Activated CD8-positive, alpha-beta T cell treated with anti-CD3 and anti-CD28 coated beads for 36 hours (primary cell): ENCODE results near the gene FAM151A. TPM values are rescaled to one million over a fixed set of nuclear protein-coding genes. Genes with fewer than 3 reads are reported as not detected.

Experiments used
- ATAC-seq: fragments of 200-7000 bp; cut with Tn5 transposase; one replicate; pipeline ENCODE4 v1.10.0; 2021; ENCODE audit warnings: mild to moderate bottlenecking, moderate library complexity
- CTCF ChIA-PET: fragments of 350-600 bp; sonication (Branson Sonifier 250); formaldehyde crosslinking; loops from one replicate; lab custom pipeline; 2021; ENCODE audit warnings: antibody characterized with exemption; lab: Charles Lee
- POLR2A ChIA-PET: fragments of 350-600 bp; sonication (Branson Sonifier 250); formaldehyde crosslinking; loops from one replicate; lab custom pipeline; 2021; ENCODE audit warnings: antibody characterized with exemption; lab: Charles Lee
- DNase-seq: peaks from one replicate; pipeline ENCODE4 v3.0.0-alpha.2; 2020
- H3K27ac Mint-ChIP-seq: one replicate; pipeline ENCODE4 v1.8.0; 2021; ENCODE audit warnings: mild to moderate bottlenecking, mixed read lengths
- H3K27me3 Mint-ChIP-seq: one replicate; pipeline ENCODE4 v1.8.0; 2021; ENCODE audit warnings: mixed read lengths
- H3K36me3 Mint-ChIP-seq: one replicate; pipeline ENCODE4 v1.8.0; 2021; ENCODE audit warnings: low read depth, mixed read lengths
- H3K4me1 Mint-ChIP-seq: one replicate; pipeline ENCODE4 v1.8.0; 2021; ENCODE audit warnings: low read depth, mixed read lengths
- H3K4me3 Mint-ChIP-seq: one replicate; pipeline ENCODE4 v1.8.0; 2021; ENCODE audit warnings: mild to moderate bottlenecking, moderate library complexity, mixed read lengths
- H3K9me3 Mint-ChIP-seq: one replicate; pipeline ENCODE4 v1.8.0; 2021; ENCODE audit warnings: mixed read lengths
- CTCF ChIP-seq: fragments of 200-600 bp; IDR thresholded peaks from one replicate; pipeline ENCODE4 v1.8.0; 2022; ENCODE audit warnings: antibody characterized with exemption, mild to moderate bottlenecking
- intact Hi-C: fragments of 100-400 bp; cut with micrococcal nuclease; formaldehyde crosslinking; loops from one replicate; pipeline ENCODE4 v1.10.0; 2022
- total RNA-seq, 2 experiments: library from RNA; stranded (reverse); gene quantifications; one replicate each; pipeline ENCODE4 v1.2.3, GENCODE V29; 2021

FAM151A gene
- total RNA-seq, 2 experiments from 2014 or later, result not detected

- H3K27ac Mint-ChIP-seq, result no peak overlapping the region
- ChIA-PET POLR2A (interaction anchor here (1.2 kb wide), 1 partner anchor 437 kb away, joined by 3 read pairs; no protein-coding TSS in a partner anchor), CTCF (no interaction called here)
- ATAC-seq, result no peak
- peaks cover 8% of the 10 kb centered on the region for H3K4me1 Mint-ChIP-seq
- no peak overlapping the region for H3K4me3 Mint-ChIP-seq
- H3K9me3 Mint-ChIP-seq, result no peaks in the 10 kb centered on the region
- DNase-seq, result no peak
- H3K36me3 Mint-ChIP-seq, result no peaks in the 10 kb centered on the region
- intact Hi-C loops, result no loop called here
- TF ChIP-seq CTCF, result no peak
- H3K27me3 Mint-ChIP-seq, result no peaks in the 10 kb centered on the region
Observed at GRCh38 chr1:54609301-54609921, 13.9 kb downstream of the FAM151A start.

- ChIA-PET POLR2A (no interaction called here), CTCF (no interaction called here)
- ATAC-seq, result no peak
- H3K4me3 Mint-ChIP-seq, result no peak overlapping the region
- intact Hi-C loops, result no loop called here
- no peak for TF ChIP-seq CTCF
- no peaks in the 10 kb centered on the region for H3K9me3 Mint-ChIP-seq
- H3K27ac Mint-ChIP-seq, result no peak overlapping the region
- peaks cover 11% of the 10 kb centered on the region for H3K4me1 Mint-ChIP-seq
- H3K27me3 Mint-ChIP-seq, result no peaks in the 10 kb centered on the region
- no peak for DNase-seq
- no peaks in the 10 kb centered on the region for H3K36me3 Mint-ChIP-seq
Observed at GRCh38 chr1:54608566-54609230, 14.6 kb downstream of the FAM151A start.

- H3K9me3 Mint-ChIP-seq, result no peaks in the 10 kb centered on the region
- POLR2A ChIA-PET, result no interaction called here
- DNase-seq (no peak), ATAC-seq (no peak)
- H3K36me3 Mint-ChIP-seq, result no peaks in the 10 kb centered on the region
- TF ChIP-seq CTCF, result no peak
- H3K4me3 Mint-ChIP-seq, result no peak overlapping the region
- CTCF ChIA-PET, result no interaction called here
- peaks cover 11% of the 10 kb centered on the region for H3K4me1 Mint-ChIP-seq
- no peaks in the 10 kb centered on the region for H3K27me3 Mint-ChIP-seq
- intact Hi-C loops, result no loop called here
- no peak overlapping the region for H3K27ac Mint-ChIP-seq
Observed at GRCh38 chr1:54607821-54608565, 15.3 kb downstream of the FAM151A start.

GRCh38 chr1:54606990-54607325 is 16.4 kb downstream of the FAM151A start:
- TF ChIP-seq CTCF, result no peak
- Mint-ChIP-seq H3K4me1 (peaks cover 11% of the 10 kb centered on the region), H3K9me3 (no peaks in the 10 kb centered on the region), H3K27me3 (no peaks in the 10 kb centered on the region), H3K4me3 (no peak overlapping the region), H3K36me3 (no peaks in the 10 kb centered on the region), H3K27ac (no peak overlapping the region)
- intact Hi-C loops, result no loop called here
- DNase-seq (no peak), ATAC-seq (no peak)
- CTCF ChIA-PET, result no interaction called here
- POLR2A ChIA-PET, result no interaction called here
